ENCODE results near the gene ORMDL1. TPM values are rescaled to one million over a fixed set of nuclear protein-coding genes. Genes with fewer than 3 reads are reported as not detected.

ORMDL1 gene
- total RNA-seq, 4 donors from 2014 or later: 27.5 to 133 (median 86.5) TPM

- Histone ChIP-seq H3K36me3 (peaks cover 0 to 17% (median 2%) of the 10 kb centered on the region in 4 donors), H3K4me3 (no peak overlapping the region), H3K27me3 (no peaks in the 10 kb centered on the region), H3K9me3 (no peaks in the 10 kb centered on the region), H3K27ac (no peak overlapping the region), H3K4me1 (no peaks in the 10 kb centered on the region)
- DNase-seq: no peak
- TF ChIP-seq EP300 (IDR thresholded peaks at IDR 0.05; ENCODE audit: low read depth) (no peak), CTCF (IDR thresholded peaks at IDR 0.05) (no peak), POLR2A (IDR thresholded peaks at IDR 0.05) (no peak), POLR2AphosphoS5 (IDR thresholded peaks at IDR 0.05) (no peak)
- intact Hi-C loops (cut with DNase I; ENCODE audit: low total_unique reads) (no loop called here), in situ Hi-C loops (cut with MboI; ENCODE audit: low pct_ligation_motif_present in 1 of 4, low pct_unique_long_range_greater_than_20kb in 1 of 4, low sequenced_read_pairs in 3 of 4) (loop anchor here in 1 of 4 donors (25.0 kb wide), 1 partner anchor 137 kb away; the partner anchor contains the start of genes ANKAR and ASNSD1)
- WGBS, 2 donors (ENCODE audit: low coverage in 1 of 2): 78% methylated on average over 2 of the region's 2 CpGs; no CpG with 5 or more reads in 1 of the 2 donors
Measured at GRCh38 chr2:189799531-189799930, 15.4 kb upstream of the ORMDL1 start.

GRCh38 chr2:189799030-189799331, 14.8 kb upstream of the ORMDL1 start:
- H3K36me3 ChIP-seq: peaks cover 0 to 17% (median 2%) of the 10 kb centered on the region in 4 donors
- H3K9me3 ChIP-seq: no peaks in the 10 kb centered on the region
- H3K4me3 ChIP-seq: no peak overlapping the region
- in situ Hi-C loops (cut with MboI; ENCODE audit: low pct_ligation_motif_present in 1 of 4, low pct_unique_long_range_greater_than_20kb in 1 of 4, low sequenced_read_pairs in 3 of 4) (loop anchor here in 1 of 4 donors (25.0 kb wide), 1 partner anchor 137 kb away; the partner anchor contains the start of genes ANKAR and ASNSD1), intact Hi-C loops (cut with DNase I; ENCODE audit: low total_unique reads) (no loop called here)
- no peaks in the 10 kb centered on the region for H3K4me1 ChIP-seq
- H3K27me3 ChIP-seq: no peaks in the 10 kb centered on the region
- no peak overlapping the region for H3K27ac ChIP-seq
- DNase-seq: no peak
- TF ChIP-seq POLR2A (IDR thresholded peaks at IDR 0.05) (no peak), EP300 (IDR thresholded peaks at IDR 0.05; ENCODE audit: low read depth) (no peak), CTCF (IDR thresholded peaks at IDR 0.05) (no peak), POLR2AphosphoS5 (IDR thresholded peaks at IDR 0.05) (no peak)

- DNase-seq: no peak
- Histone ChIP-seq H3K36me3 (peaks cover 0 to 17% (median 2%) of the 10 kb centered on the region in 4 donors), H3K4me3 (no peak overlapping the region), H3K27me3 (no peaks in the 10 kb centered on the region), H3K27ac (no peak overlapping the region), H3K9me3 (no peaks in the 10 kb centered on the region), H3K4me1 (no peaks in the 10 kb centered on the region)
- 70 to 75% methylated on average over 4 of the region's 4 CpGs for WGBS, 2 donors (ENCODE audit: low coverage in 1 of 2)
- in situ Hi-C loops (cut with MboI; ENCODE audit: low pct_ligation_motif_present in 1 of 4, low pct_unique_long_range_greater_than_20kb in 1 of 4, low sequenced_read_pairs in 3 of 4) (loop anchor here in 1 of 4 donors (25.0 kb wide), 1 partner anchor 136 kb away; the partner anchor contains the start of genes ANKAR and ASNSD1), intact Hi-C loops (cut with DNase I; ENCODE audit: low total_unique reads) (no loop called here)
- TF ChIP-seq POLR2A (IDR thresholded peaks at IDR 0.05) (no peak), POLR2AphosphoS5 (IDR thresholded peaks at IDR 0.05) (no peak), CTCF (IDR thresholded peaks at IDR 0.05) (peak in 3 of 5 experiments; percentile 11 to 15 (median 13))
Measured at GRCh38 chr2:189798312-189799029, 14.3 kb upstream of the ORMDL1 start.

GRCh38 chr2:189797902-189798301, 13.8 kb upstream of the ORMDL1 start:
- DNase-seq: no peak
- Histone ChIP-seq H3K4me1 (no peaks in the 10 kb centered on the region), H3K9me3 (no peaks in the 10 kb centered on the region), H3K27me3 (no peaks in the 10 kb centered on the region), H3K27ac (no peak overlapping the region), H3K4me3 (no peak overlapping the region), H3K36me3 (peaks cover 0 to 17% (median 2%) of the 10 kb centered on the region in 4 donors)
- no peak for TF ChIP-seq CTCF (IDR thresholded peaks at IDR 0.05)
- no peak for TF ChIP-seq EP300 (IDR thresholded peaks at IDR 0.05; ENCODE audit: low read depth)
- TF ChIP-seq POLR2AphosphoS5 (IDR thresholded peaks at IDR 0.05): no peak
- TF ChIP-seq POLR2A (IDR thresholded peaks at IDR 0.05): no peak
- in situ Hi-C loops (cut with MboI; ENCODE audit: low pct_ligation_motif_present in 1 of 4, low pct_unique_long_range_greater_than_20kb in 1 of 4, low sequenced_read_pairs in 3 of 4): loop anchor here in 1 of 4 donors (25.0 kb wide), 1 partner anchor 136 kb away; the partner anchor contains the start of genes ANKAR and ASNSD1
- 89 to 90% methylated on average over 6 of the region's 6 CpGs for WGBS, 2 donors (ENCODE audit: low coverage in 1 of 2)
- intact Hi-C loops (cut with DNase I; ENCODE audit: low total_unique reads): no loop called here

Data from transverse colon (tissue), 4 donors.